Measurements from ENCODE around the gene NEDD4L.
A peak's percentile ranks its signal among the peaks of the same experiment; 100 is the strongest.

Gene NEDD4L

GRCh38 chr18:58038063-58038462, 6.0 kb upstream of the NEDD4L start:
- no peak overlapping the region for H3K4me2 ChIP-seq (ENCODE audit: insufficient read depth, low read length, poor library complexity, severe bottlenecking)
- H3K23ac ChIP-seq (ENCODE audit: low read depth, low read length, poor library complexity): no peak overlapping the region
- H2AFZ ChIP-seq (ENCODE audit: low read length): no peak overlapping the region
- H3K36me3 ChIP-seq (replicated peaks in 1 of 2; ENCODE audit: control insufficient read depth in 2 of 2, insufficient read depth in 2 of 2, low read length in 2 of 2): no peaks in the 10 kb centered on the region
- no peak overlapping the region for H2BK12ac ChIP-seq (ENCODE audit: low read length)
- no peak overlapping the region for H3K18ac ChIP-seq (ENCODE audit: low read length)
- no peak overlapping the region for H3K27ac ChIP-seq (replicated peaks; ENCODE audit: low read length)
- no peak overlapping the region for H2BK15ac ChIP-seq (ENCODE audit: low read length)
- H2AK5ac ChIP-seq (ENCODE audit: low read depth, low read length): no peak overlapping the region
- H4K91ac ChIP-seq (ENCODE audit: low read depth, low read length, poor library complexity): no peak overlapping the region
- no peak for DNase-seq (ENCODE audit: low spot score)
- no peak overlapping the region for H2BK120ac ChIP-seq (ENCODE audit: low read depth, low read length)
- no peak overlapping the region for H3K4me3 ChIP-seq (ENCODE audit: low read length in 2 of 2)
- H3K9me3 ChIP-seq (replicated peaks in 1 of 2; ENCODE audit: control insufficient read depth in 2 of 2, insufficient read depth in 1 of 2, low read depth in 1 of 2, low read length in 2 of 2): no peaks in the 10 kb centered on the region
- no peak overlapping the region for H3K9ac ChIP-seq (ENCODE audit: low read depth, low read length, poor library complexity)
- H3K27me3 ChIP-seq (ENCODE audit: control insufficient read depth in 3 of 3, insufficient read depth in 3 of 3, low read depth in 1 of 3, low read length in 3 of 3): peaks cover 0 to 21% (median 0%) of the 10 kb centered on the region in 3 experiments
- no peak overlapping the region for H3K14ac ChIP-seq (ENCODE audit: low read length)
- H3K79me1 ChIP-seq (ENCODE audit: low read depth, low read length): no peaks in the 10 kb centered on the region
- no CpG with 5 or more reads among the region's 3 CpGs for WGBS, 2 donors (ENCODE audit: extremely low coverage in 2 of 2, insufficient read length in 2 of 2, insufficient replicate concordance in 1 of 2)
- no peak overlapping the region for H3K4ac ChIP-seq (ENCODE audit: low read length)
- H4K8ac ChIP-seq (ENCODE audit: low read depth, low read length): no peak overlapping the region
- peaks cover 2 to 3% of the 10 kb centered on the region in 2 donors for H3K4me1 ChIP-seq (ENCODE audit: control insufficient read depth in 2 of 2, insufficient read depth in 1 of 2, low read depth in 1 of 2, low read length in 2 of 2)
- H2BK5ac ChIP-seq (ENCODE audit: low read length): no peak overlapping the region

GRCh38 chr18:58041633-58042032, 2.4 kb upstream of the NEDD4L start:
- H3K9ac ChIP-seq (ENCODE audit: low read depth, low read length, poor library complexity): no peak overlapping the region
- no peak overlapping the region for H2AFZ ChIP-seq (ENCODE audit: low read length)
- H3K4me1 ChIP-seq (ENCODE audit: control insufficient read depth in 2 of 2, insufficient read depth in 1 of 2, low read depth in 1 of 2, low read length in 2 of 2): peaks cover 6 to 11% of the 10 kb centered on the region in 2 donors
- no peak overlapping the region for H4K91ac ChIP-seq (ENCODE audit: low read depth, low read length, poor library complexity)
- H3K18ac ChIP-seq (ENCODE audit: low read length): no peak overlapping the region
- no peak overlapping the region for H4K8ac ChIP-seq (ENCODE audit: low read depth, low read length)
- H3K4me3 ChIP-seq (ENCODE audit: low read length in 2 of 2): no peak overlapping the region
- H3K4me2 ChIP-seq (ENCODE audit: insufficient read depth, low read length, poor library complexity, severe bottlenecking): no peak overlapping the region
- H3K27me3 ChIP-seq (ENCODE audit: control insufficient read depth in 3 of 3, insufficient read depth in 3 of 3, low read depth in 1 of 3, low read length in 3 of 3): peaks cover 0 to 5% (median 0%) of the 10 kb centered on the region in 3 experiments
- no peak overlapping the region for H3K27ac ChIP-seq (replicated peaks; ENCODE audit: low read length)
- no peaks in the 10 kb centered on the region for H3K9me3 ChIP-seq (replicated peaks in 1 of 2; ENCODE audit: control insufficient read depth in 2 of 2, insufficient read depth in 1 of 2, low read depth in 1 of 2, low read length in 2 of 2)
- H2AK5ac ChIP-seq (ENCODE audit: low read depth, low read length): no peak overlapping the region
- DNase-seq (ENCODE audit: low spot score): no peak
- H3K4ac ChIP-seq (ENCODE audit: low read length): no peak overlapping the region
- H2BK15ac ChIP-seq (ENCODE audit: low read length): no peak overlapping the region
- no peak overlapping the region for H2BK5ac ChIP-seq (ENCODE audit: low read length)
- no peaks in the 10 kb centered on the region for H3K36me3 ChIP-seq (replicated peaks in 1 of 2; ENCODE audit: control insufficient read depth in 2 of 2, insufficient read depth in 2 of 2, low read length in 2 of 2)
- WGBS, 2 donors (ENCODE audit: extremely low coverage in 2 of 2, insufficient read length in 2 of 2, insufficient replicate concordance in 1 of 2): no CpG with 5 or more reads among the region's 4 CpGs
- no peak overlapping the region for H3K14ac ChIP-seq (ENCODE audit: low read length)
- H3K79me1 ChIP-seq (ENCODE audit: low read depth, low read length): peaks cover 2% of the 10 kb centered on the region
- H3K23ac ChIP-seq (ENCODE audit: low read depth, low read length, poor library complexity): no peak overlapping the region
- H2BK12ac ChIP-seq (ENCODE audit: low read length): no peak overlapping the region
- no peak overlapping the region for H2BK120ac ChIP-seq (ENCODE audit: low read depth, low read length)

- H2BK12ac ChIP-seq (ENCODE audit: low read length): no peak overlapping the region
- H2BK15ac ChIP-seq (ENCODE audit: low read length): no peak overlapping the region
- H3K23ac ChIP-seq (ENCODE audit: low read depth, low read length, poor library complexity): no peak overlapping the region
- H3K4me1 ChIP-seq (ENCODE audit: control insufficient read depth in 2 of 2, insufficient read depth in 1 of 2, low read depth in 1 of 2, low read length in 2 of 2): peaks cover 8 to 12% of the 10 kb centered on the region in 2 donors
- no peak overlapping the region for H3K14ac ChIP-seq (ENCODE audit: low read length)
- peak overlapping the region; percentile 76 to 86 for H3K4me3 ChIP-seq (ENCODE audit: low read length in 2 of 2)
- peak overlapping the region; percentile 87 for H3K4me2 ChIP-seq (ENCODE audit: insufficient read depth, low read length, poor library complexity, severe bottlenecking)
- no peak overlapping the region for H3K9ac ChIP-seq (ENCODE audit: low read depth, low read length, poor library complexity)
- H3K18ac ChIP-seq (ENCODE audit: low read length): no peak overlapping the region
- H3K4ac ChIP-seq (ENCODE audit: low read length): no peak overlapping the region
- peak overlapping the region; percentile 93 for H2AFZ ChIP-seq (ENCODE audit: low read length)
- H2BK5ac ChIP-seq (ENCODE audit: low read length): no peak overlapping the region
- no peaks in the 10 kb centered on the region for H3K9me3 ChIP-seq (replicated peaks in 1 of 2; ENCODE audit: control insufficient read depth in 2 of 2, insufficient read depth in 1 of 2, low read depth in 1 of 2, low read length in 2 of 2)
- H3K27ac ChIP-seq (replicated peaks; ENCODE audit: low read length): no peak overlapping the region
- no peak for DNase-seq (ENCODE audit: low spot score)
- H2BK120ac ChIP-seq (ENCODE audit: low read depth, low read length): no peak overlapping the region
- no peak overlapping the region for H2AK5ac ChIP-seq (ENCODE audit: low read depth, low read length)
- peaks cover 2% of the 10 kb centered on the region for H3K79me1 ChIP-seq (ENCODE audit: low read depth, low read length)
- H3K27me3 ChIP-seq (ENCODE audit: control insufficient read depth in 3 of 3, insufficient read depth in 3 of 3, low read depth in 1 of 3, low read length in 3 of 3): no peaks in the 10 kb centered on the region
- H4K8ac ChIP-seq (ENCODE audit: low read depth, low read length): no peak overlapping the region
- no peaks in the 10 kb centered on the region for H3K36me3 ChIP-seq (replicated peaks in 1 of 2; ENCODE audit: control insufficient read depth in 2 of 2, insufficient read depth in 2 of 2, low read length in 2 of 2)
- no CpG with 5 or more reads among the region's 19 CpGs for WGBS, 2 donors (ENCODE audit: extremely low coverage in 2 of 2, insufficient read length in 2 of 2, insufficient replicate concordance in 1 of 2)
- no peak overlapping the region for H4K91ac ChIP-seq (ENCODE audit: low read depth, low read length, poor library complexity)
Measured at GRCh38 chr18:58042826-58043490, 1.1 kb upstream of the NEDD4L start.

- Histone ChIP-seq H3K4ac (ENCODE audit: low read length) (no peak overlapping the region), H3K9me3 (replicated peaks in 1 of 2; ENCODE audit: control insufficient read depth in 2 of 2, insufficient read depth in 1 of 2, low read depth in 1 of 2, low read length in 2 of 2) (no peaks in the 10 kb centered on the region), H2AFZ (ENCODE audit: low read length) (peak overlapping the region; percentile 93), H2BK15ac (ENCODE audit: low read length) (no peak overlapping the region), H3K27ac (replicated peaks; ENCODE audit: low read length) (peak overlapping the region; percentile 94), H2BK120ac (ENCODE audit: low read depth, low read length) (no peak overlapping the region), H3K18ac (ENCODE audit: low read length) (peak overlapping the region; percentile 96), H4K91ac (ENCODE audit: low read depth, low read length, poor library complexity) (no peak overlapping the region), H3K4me1 (ENCODE audit: control insufficient read depth in 2 of 2, insufficient read depth in 1 of 2, low read depth in 1 of 2, low read length in 2 of 2) (peaks cover 8 to 12% of the 10 kb centered on the region in 2 donors), H3K36me3 (replicated peaks in 1 of 2; ENCODE audit: control insufficient read depth in 2 of 2, insufficient read depth in 2 of 2, low read length in 2 of 2) (no peaks in the 10 kb centered on the region), H3K79me1 (ENCODE audit: low read depth, low read length) (peaks cover 2% of the 10 kb centered on the region), H4K8ac (ENCODE audit: low read depth, low read length) (no peak overlapping the region), H3K4me2 (ENCODE audit: insufficient read depth, low read length, poor library complexity, severe bottlenecking) (peak overlapping the region; percentile 95), H2AK5ac (ENCODE audit: low read depth, low read length) (no peak overlapping the region), H3K27me3 (ENCODE audit: control insufficient read depth in 3 of 3, insufficient read depth in 3 of 3, low read depth in 1 of 3, low read length in 3 of 3) (no peaks in the 10 kb centered on the region), H2BK12ac (ENCODE audit: low read length) (no peak overlapping the region), H3K4me3 (ENCODE audit: low read length in 2 of 2) (peak overlapping the region; percentile 86), H3K9ac (ENCODE audit: low read depth, low read length, poor library complexity) (peak overlapping the region; percentile 95), H3K23ac (ENCODE audit: low read depth, low read length, poor library complexity) (no peak overlapping the region), H3K14ac (ENCODE audit: low read length) (peak overlapping the region; percentile 17), H2BK5ac (ENCODE audit: low read length) (peak overlapping the region; percentile 10)
- DNase-seq (ENCODE audit: low spot score): peak; percentile 35
- no CpG with 5 or more reads among the region's 94 CpGs for WGBS, 2 donors (ENCODE audit: extremely low coverage in 2 of 2, insufficient read length in 2 of 2, insufficient replicate concordance in 1 of 2)
Measured at GRCh38 chr18:58044370-58045241, 580 bp downstream of the NEDD4L start.

Data from neuronal stem cell (in vitro differentiated cells).